NCI-H748 (cell line): Measurements from ENCODE around the gene SRPK2.

Experiments used
- DNase-seq: peaks from one replicate; lab custom pipeline; 2025; ENCODE audit not compliant: unreplicated experiment; lab: John Stamatoyannopoulos, UW

The SRPK2 gene

GRCh38 chr7:105149827-105150226 is 238.9 kb downstream of the SRPK2 start:
- DNase-seq, result no peak

GRCh38 chr7:105141068-105141467 is 247.7 kb downstream of the SRPK2 start:
- no peak for DNase-seq

GRCh38 chr7:105139381-105139780 is 249.3 kb downstream of the SRPK2 start:
- no peak for DNase-seq

- no peak for DNase-seq
Measured at GRCh38 chr7:105137898-105138297, 250.8 kb downstream of the SRPK2 start.

DNA sequence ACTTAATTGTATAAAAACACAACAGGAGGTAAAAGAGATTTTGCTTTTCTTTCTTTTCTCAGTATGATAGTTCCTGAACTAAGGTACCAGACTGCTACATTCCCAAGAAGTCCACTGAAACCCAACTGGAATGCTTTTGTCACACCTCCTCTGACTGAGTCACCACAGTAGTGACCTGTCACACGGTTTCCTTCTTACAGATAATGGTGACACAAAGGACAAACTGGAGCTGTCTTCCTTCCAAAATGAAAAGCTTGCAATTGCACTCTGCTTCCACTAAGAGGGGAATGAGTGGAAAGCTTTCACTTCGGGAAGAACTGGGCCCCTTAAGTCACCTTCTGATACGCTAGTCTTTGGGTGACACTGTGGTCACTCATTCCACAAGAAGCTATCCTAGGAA is 252.5 kb downstream of the SRPK2 start:
- DNase-seq, result no peak

DNA sequence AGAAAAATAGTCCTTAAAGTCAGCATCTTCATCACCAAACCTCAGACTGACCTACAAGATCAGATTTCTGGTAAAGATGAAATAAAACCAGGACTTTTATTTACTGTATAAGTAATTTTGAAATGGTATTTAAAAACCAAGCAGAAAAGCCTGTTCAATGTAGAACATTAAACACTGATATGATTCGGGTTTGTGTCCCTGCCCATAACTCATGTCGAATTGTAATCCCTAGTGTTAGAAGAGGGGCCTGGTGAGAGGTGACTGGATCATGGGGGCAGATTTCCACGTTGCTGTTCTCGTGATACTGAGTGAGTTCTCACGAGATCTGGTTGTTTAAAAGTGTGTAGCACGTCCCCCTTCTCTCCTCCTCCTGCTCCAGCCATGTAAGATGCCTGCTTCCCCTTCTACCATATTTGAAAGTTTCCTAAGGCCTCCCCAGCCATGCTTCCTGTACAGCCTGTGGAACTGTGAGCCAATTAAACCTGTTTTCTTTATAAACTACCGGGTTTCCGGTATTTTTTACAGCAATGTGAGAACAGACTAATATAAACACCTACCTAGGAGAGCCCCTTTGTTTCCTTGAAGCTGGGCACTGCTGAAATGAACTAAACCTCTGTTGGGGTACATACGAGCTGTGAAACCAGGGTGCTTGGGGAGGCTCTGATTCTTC is 254.6 kb downstream of the SRPK2 start:
- no peak for DNase-seq

DNA sequence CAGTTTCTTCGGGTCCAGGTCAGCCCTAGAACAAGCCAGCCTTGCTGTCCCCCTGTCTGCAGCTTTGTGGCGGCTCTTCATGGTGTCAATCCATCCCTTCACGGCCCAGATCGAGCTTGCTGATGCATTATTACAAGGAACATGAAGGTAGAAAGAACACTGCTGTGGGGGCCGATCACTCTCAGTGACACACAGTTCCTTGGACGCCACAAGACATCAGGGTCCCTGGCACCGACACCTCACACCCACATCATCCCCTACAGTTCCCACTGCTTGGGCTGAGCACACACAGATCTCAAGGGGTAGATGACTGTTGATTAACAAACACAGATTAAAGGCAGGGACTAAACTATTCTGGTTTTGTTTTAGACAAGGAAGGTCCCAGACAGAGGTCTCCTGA is 255.4 kb downstream of the SRPK2 start:
- DNase-seq, result no peak

- no peak for DNase-seq
Measured at GRCh38 chr7:105132835-105133234, 255.9 kb downstream of the SRPK2 start.

GRCh38 chr7:105132335-105132734 is 256.4 kb downstream of the SRPK2 start:
- DNase-seq, result no peak

GRCh38 chr7:105131890-105132289 is 256.8 kb downstream of the SRPK2 start:
- DNase-seq, result no peak

- no peak for DNase-seq
Measured at GRCh38 chr7:105131033-105131656, 257.6 kb downstream of the SRPK2 start.

DNA sequence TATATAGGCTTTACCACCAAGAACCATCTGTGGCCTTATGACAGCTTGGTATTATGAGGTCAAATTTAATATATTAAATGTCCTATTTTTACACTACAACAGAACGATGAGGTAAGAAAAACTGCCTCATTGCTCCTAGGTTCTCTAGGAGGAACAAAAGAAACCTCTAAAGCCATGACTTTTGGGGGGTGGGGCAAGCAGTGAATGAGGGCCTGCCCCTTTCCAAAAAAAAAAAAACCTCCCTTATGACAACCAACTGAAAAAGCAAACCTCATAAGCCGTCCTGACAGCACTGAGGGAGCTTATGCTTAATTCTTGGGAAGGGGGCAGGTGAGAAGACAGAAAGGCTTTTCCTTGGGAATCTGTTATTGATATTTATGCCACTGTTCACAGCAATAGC is 258.1 kb downstream of the SRPK2 start:
- no peak for DNase-seq

DNA sequence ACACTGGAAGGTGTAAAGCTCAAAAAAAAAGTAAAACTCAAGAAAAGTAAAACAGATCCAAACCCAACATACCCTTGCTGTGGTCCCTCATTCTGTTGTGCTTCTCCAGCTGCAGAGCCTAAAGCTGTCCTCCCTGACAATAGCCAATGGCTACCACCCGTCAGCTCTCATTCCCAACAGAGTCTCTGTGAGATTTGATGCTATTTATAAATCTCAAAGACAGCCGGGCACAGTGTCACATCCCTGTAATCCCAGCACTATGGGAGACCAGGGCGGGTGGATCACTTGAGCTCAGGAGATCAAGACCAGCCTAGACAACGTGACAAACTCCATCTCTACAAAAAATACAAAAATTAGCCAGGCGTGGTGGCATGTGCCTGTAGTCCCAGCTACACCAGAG is 258.7 kb downstream of the SRPK2 start:
- no peak for DNase-seq

GRCh38 chr7:105127179-105127578 is 261.5 kb downstream of the SRPK2 start:
- no peak for DNase-seq

DNA sequence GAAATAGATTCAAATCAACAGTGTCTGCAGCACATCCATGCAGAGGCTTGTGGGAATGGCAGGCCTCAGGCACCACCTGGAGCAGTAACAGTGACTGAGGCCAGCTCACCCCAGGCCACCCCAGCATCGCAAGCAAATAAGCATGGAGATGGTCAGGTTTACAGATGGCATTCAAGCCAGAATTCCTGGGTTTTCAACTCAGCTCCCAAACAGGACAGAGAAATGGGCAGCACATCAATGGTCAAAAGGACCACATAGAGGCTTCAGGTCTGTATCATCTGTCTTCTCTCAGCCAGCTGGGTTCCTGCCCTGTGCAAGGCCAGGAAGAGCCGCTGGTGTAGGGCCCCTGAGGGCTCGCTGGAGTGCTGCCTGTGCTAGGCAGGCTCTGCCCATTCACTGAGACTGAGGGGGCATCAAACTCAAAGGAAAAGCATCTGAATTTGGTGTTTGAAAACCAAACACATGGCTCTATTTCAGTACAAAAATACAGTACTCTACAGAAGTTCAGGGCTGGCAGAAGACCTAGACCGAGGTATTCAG is 262.2 kb downstream of the SRPK2 start:
- DNase-seq, result no peak

- DNase-seq, result no peak
Measured at GRCh38 chr7:105125745-105126144, 263.0 kb downstream of the SRPK2 start.

GRCh38 chr7:105122619-105123018 is 266.1 kb downstream of the SRPK2 start:
- no peak for DNase-seq

DNA sequence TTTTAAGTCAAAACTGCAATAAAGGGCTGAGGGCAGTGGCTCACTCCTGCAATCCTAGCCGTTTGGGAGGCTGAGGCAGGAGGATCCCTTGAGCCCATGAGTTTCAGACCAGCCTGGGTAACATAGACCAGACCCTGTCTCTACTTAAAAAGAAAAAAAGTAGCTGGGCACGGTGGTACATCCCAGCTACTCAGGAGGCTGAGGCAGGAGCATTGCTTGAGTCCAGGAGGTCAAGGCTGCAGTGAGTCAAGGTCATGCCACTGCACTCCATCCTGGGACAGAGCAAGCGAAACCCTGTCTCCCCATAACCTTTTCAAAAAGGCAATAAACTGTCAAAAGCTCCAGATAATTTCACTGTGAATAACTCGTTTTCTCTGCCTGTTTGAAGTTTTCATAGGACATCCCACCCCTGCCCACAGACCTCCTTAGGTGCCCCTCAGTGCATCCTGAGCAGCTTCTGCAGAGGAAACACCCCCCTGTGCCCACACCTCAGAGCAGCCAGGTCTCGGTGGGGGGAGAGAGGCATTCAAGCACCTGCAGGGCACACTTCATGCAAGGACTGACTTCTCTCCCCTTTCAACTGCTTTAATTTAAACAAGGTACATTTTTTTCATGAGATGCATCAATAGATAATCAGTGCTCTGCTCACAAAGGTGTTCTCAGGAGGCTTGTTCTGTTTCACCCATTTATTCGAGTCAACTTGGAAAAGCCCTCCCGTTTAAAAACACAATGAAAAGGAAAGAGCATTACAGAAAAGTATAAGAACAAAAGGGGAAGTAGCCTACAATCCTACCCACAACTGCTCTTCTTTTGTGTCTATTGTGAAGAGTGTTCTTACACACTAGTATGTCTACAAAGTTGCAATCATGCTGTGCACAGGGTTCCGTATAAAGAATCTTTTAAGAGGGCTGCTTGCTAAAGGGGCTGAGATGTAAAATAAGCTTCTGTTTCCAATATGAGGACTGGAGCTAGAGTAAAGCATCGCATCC is 269.8 kb downstream of the SRPK2 start:
- no peak for DNase-seq

DNA sequence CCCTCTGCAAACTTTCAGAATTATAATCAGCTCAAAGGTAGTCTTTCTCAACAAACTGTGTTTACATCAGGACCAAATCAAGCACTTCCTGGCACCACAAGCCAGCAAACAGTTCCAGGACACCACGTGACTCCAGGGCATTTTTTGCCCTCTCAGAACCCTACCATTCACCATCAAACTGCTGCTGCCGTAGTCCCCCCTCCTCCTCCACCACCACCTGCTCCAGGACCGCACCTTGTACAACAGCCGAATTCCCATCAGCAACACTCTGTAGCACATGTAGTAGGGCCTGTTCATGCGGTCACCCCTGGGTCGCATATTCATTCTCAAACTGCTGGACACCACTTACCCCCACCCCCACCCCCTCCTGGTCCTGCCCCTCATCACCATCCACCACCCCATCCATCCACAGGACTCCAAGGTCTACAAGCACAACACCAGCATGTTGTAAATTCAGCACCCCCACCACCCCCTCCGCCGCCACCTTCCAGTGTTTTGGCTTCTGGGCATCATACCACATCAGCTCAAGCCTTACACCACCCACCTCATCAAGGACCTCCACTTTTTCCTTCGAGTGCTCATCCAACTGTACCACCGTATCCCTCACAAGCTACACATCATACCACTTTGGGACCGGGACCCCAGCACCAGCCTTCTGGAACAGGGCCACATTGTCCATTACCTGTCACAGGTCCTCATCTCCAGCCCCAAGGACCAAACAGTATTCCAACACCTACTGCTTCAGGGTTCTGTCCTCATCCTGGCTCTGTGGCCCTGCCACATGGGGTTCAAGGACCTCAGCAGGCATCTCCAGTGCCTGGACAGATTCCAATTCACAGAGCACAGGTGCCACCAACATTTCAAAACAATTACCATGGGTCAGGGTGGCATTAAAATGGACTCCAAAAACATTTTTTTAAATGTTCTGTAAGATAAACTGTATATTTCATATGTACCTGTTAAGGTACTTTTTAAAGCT is 276.0 kb downstream of the SRPK2 start:
- DNase-seq, result no peak

DNA sequence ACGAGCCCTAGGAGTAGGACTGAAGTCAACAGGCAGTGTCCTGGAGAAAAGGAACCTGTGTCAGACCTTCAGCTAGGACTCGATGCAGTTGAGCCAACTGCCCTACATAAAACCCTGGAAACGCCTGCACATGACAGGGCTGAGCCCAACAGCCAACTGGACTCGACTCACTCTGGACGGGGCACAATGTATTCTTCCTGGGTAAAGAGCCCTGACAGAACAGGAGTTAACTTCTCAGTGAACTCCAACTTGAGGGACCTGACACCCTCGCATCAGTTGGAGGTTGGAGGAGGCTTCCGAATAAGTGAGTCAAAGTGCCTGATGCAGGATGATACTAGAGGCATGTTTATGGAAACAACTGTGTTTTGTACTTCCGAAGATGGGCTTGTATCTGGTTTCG is 281.3 kb downstream of the SRPK2 start:
- no peak for DNase-seq
